A673 (cell line): Measurements from ENCODE around the gene CARHSP1.

Experiments
- CTCF ChIP-seq: fragments of 300-800, 200-600 bp; sonication (generic); conservative IDR thresholded peaks from 2 replicates; pipeline ENCODE4 v1.5.1; 2017; ENCODE audit warnings: low read depth, mild to moderate bottlenecking, antibody characterized with exemption, low read length, moderate library complexity, mixed read lengths
- EZH2 ChIP-seq: fragments of 200-600 bp; sonication (generic); IDR thresholded peaks from 2 replicates; pipeline ENCODE4 v1.6.1; 2017; ENCODE audit warnings: borderline replicate concordance, low read depth, mild to moderate bottlenecking, mixed read lengths, antibody characterized with exemption, low read length; ENCODE audit not compliant: poor library complexity, severe bottlenecking

GRCh38 chr16:8847623-8848022 is 21.2 kb downstream of the CARHSP1 start:
- TF ChIP-seq EZH2 (no peak), CTCF (no peak)
